CD4-positive, alpha-beta T cell treated with Interleukin-12 subunit alpha and Interleukin-12 subunit beta, for 1 hour (primary cell): Measurements from ENCODE around the gene COL21A1.
"Not testable (repeated sequence)": the region's sequence is repeated elsewhere in the genome, so short reads cannot be mapped to it uniquely, and the experiment has no call there.

Source experiments
- DNase-seq: peaks from one replicate; pipeline ENCODE4 v3.0.0-alpha.2; 2020

COL21A1 gene

DNA sequence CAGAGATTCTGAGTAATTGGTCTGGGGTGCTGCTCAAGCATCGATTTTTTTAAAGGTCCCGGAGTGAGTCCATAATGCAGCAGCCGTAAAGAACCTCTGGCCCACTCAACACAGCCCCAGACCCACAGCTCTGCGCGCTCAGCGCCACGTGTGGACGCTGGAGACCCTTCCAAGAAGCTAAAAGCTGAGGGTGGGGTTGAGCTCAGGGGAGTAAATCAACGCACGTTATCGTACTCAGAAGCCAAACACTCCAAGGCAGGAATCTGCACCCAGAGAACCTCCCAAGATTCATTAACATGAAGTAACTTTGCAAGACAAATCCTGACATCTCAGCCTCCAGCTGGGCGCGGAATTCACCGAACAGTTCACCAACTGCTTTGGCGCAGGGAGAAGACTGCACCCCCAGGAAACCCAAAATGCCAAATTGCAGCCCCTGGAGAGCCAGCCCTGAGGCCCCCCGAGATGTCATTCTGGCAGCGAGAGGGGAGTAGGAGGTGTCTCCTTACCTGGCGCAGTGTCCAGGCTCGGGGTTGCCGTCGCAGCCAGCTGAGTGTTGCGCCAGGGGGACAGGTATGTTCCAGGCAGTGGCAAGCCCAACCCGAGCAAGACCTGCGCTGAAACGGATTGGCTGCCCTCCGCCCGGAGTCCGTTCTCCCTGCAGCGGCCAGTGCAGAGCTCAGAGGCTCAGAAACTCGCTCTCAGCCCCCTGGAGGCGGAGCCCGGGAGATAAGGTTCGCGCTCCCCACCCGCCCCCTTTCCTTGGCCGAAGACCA lies at the start of gene COL21A1:
COL21A1 (minus strand) TSS at position 700 of the 773 bp plus-strand sequence. CDS start 64,962 bp downstream, outside the sequence.
- DNase-seq: no peak

- DNase-seq: no peak
Measured at GRCh38 chr6:56293781-56294180, 46.4 kb upstream of the COL21A1 start.

DNA sequence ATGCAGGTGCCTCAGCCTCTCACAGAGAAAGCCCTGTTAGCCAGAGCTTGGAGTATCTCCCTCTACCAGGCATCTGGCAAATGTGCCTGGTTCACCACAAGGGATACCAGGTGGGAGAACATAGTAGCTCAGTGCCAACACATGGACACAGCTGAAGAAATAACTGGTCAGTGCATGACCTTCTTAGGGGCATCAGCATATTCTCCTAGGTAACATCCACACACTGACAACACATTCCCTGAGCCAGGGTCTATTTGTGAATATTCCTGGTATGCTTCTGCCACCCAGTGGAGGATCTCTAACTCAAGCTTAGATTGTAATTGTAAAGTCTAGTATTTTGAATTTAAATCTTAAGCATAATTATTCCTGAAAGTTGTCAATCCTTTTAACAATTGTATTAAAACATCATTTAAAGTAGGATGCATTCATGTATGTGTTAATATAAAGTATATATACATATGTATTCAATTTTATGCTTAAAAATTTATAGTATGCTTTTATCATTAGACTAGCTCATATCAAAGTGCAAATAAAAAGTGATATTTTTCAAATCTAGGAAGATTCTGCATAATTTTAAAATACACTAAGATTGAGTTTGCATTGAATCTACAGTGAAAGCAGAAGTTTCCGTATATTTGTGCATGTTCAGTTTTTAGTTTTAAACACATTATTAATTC lies 45.3 kb upstream of the COL21A1 start:
- no peak for DNase-seq

DNA sequence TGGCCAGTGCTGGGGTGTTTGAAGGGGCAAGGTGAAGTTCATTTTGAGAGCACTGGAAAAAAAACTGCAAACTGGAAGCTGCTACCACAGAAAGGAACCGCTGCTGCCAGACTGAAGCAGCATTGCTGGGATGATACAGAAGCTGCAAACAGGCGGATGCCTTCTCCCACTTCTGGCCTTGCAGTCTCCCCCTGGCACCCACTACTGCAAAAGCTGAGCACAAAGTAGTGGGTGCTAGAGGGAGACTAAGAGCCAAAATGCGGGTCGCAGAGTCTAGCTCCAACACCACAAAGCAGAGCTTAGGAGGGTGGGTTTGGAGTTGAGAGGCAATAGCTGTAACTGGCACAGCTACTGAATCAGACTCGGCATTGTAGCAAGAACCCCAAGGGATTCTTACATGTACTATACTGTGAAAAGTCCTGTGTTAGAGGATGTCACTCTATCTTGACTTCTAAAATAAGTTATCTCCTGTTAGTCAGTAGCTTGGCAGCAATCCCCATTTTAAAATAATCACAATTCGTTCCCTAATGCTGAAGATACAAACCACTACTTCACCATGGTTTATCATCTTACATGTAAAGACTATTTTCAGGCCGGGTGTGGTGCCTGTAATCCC lies 44.0 kb upstream of the COL21A1 start:
- no peak for DNase-seq

- no peak for DNase-seq
Measured at GRCh38 chr6:56289721-56290120, 42.3 kb upstream of the COL21A1 start.

- DNase-seq: no peak
Measured at GRCh38 chr6:56288347-56288746, 41.0 kb upstream of the COL21A1 start.

DNA sequence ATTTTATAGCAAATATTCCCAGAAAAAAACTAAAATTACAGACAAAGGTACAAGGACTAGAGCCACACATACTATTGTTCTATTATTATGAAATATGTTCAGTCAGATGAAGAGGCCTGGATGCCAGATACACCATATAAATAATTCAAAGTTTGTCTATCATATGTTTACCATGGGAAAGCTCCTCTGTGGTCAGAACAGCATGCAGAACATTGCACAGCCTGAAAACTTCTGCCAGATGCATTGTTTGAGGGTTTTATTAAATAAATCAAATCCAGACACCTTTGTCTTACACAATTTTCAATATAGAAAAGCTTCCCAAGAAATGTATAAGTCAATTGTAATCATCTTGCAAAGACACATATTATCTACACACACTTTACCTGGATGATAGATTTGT lies 35.0 kb upstream of the COL21A1 start:
- DNase-seq: no peak

GRCh38 chr6:56280126-56280525 lies 32.7 kb upstream of the COL21A1 start:
- no peak for DNase-seq

- no peak for DNase-seq
Measured at GRCh38 chr6:56279331-56280080, 32.1 kb upstream of the COL21A1 start.

DNA sequence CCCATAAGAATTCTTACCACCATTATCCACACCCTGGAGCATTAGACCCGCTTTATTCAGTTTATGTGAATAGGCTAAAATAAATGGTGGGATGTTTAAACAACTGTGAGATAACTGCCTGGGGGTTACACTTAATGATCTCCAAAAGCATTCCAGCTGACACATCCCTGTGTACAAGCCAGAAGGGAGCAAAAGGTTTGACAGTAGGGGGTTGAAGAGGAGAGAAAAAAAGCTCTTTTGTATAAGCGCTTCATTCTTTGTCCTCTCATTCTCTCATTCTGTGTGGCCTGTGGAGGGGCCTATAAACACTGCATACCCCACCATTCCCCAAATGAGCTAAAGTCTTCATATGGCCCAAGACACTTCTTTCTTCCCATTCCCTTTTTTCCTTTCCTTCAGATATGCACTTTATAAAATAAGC lies 30.8 kb upstream of the COL21A1 start:
- DNase-seq: no peak

GRCh38 chr6:56270812-56271441 lies 23.5 kb upstream of the COL21A1 start:
- no peak for DNase-seq

- no peak for DNase-seq
Measured at GRCh38 chr6:56268266-56268665, 20.9 kb upstream of the COL21A1 start.

GRCh38 chr6:56266011-56266410 lies 18.6 kb upstream of the COL21A1 start:
- DNase-seq: no peak

GRCh38 chr6:56263596-56264315 lies 16.4 kb upstream of the COL21A1 start:
- no peak for DNase-seq

DNA sequence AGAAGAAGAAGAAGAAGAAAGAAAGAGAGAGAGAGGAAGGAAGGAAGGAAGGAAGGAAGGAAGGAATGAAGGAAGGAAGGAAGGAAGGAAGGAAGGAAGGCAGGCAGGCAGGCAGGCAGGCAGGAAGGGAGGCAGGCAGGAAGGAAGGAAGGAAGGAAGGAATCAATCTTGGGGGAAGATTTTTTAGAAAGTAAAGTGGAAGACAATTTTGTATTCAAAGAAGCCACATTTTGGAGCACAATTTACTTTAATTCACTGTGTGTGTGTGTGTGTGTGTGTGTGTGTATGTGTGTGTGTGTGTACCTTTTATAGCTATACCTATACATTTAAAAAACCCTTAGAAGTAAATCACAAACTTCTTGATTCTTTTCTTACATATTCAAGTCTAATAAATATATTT lies 13.2 kb upstream of the COL21A1 start:
- not testable (repeated sequence) for DNase-seq

- no peak for DNase-seq
Measured at GRCh38 chr6:56259234-56260077, 12.1 kb upstream of the COL21A1 start.

- no peak for DNase-seq
Measured at GRCh38 chr6:56255349-56255748, 8.0 kb upstream of the COL21A1 start.

DNA sequence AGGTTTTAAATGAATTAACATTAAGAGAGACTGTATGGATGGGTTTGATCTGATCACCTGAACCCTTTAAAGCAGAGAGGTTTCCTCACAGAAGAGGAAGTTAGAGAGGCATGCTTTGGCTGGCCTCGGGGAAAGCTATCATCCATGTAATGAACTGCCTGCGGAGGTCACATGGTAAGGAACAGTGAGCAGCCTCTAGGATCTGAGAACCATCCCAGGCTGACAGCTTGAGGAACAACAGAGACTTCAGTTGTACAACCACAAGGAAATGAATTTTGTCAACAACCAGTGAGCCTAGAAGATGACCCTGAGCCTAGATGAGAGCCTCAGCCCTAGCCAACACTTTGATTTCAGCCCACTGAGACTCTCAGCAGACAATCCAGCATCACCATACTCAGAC lies 2.9 kb upstream of the COL21A1 start:
- DNase-seq: no peak

DNA sequence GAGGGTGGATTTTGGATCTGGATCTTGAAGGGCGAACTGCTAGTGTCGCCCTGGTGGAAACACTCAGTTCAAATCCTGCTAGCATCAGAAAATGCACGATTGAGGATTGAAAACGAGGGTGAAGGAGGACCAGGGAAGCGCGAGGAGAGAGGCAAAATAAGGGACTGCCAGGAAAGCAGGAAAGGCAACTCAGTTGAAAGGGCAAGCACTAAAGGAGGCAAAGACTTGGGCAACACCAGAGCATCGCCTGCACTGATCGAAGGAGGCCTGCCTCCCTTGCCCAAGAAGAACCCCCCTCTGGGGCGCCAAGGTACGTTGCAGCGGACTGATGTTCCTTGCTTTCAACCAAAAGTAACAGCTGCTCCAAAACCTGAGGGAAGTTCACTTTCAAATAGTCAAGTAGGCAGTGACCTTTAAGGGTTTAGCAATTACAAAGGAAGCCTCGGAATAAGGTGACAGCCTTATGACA lies 308 bp upstream of the COL21A1 start:
- no peak for DNase-seq

- no peak for DNase-seq
Measured at GRCh38 chr6:56246541-56246880, 869 bp downstream of the COL21A1 start.

DNA sequence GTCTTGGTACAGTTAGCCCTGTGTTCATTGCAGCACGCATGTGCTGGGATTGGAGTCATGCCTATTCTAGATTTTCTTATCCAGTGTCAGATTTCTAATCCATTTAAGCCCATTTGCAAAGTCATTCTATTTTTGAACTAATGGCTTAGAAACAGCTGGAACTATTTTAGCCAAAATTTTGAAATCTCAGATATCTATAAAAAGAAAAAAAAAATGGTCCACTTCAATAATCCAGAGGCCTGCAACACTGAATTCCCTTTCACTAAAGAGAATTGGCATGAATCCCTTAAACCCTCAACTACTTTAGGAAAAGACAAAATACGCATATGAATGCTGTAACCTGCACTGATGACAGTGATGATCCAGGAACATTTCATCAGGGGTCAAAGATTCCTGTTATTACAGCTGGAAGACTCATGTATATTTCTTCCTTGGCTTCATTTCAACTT lies 1.5 kb downstream of the COL21A1 start:
- DNase-seq: no peak
